K562 (cell line): Measurements from ENCODE around the gene SLC35E1. TPM values are rescaled to one million over a fixed set of nuclear protein-coding genes. Genes with fewer than 3 reads are reported as not detected.

Source experiments
- HINFP ChIP-seq: fragments of 450-650 bp; conservative IDR thresholded peaks from 2 replicates; pipeline ENCODE4 v1.6.1; 2016; ENCODE audit warnings: missing genetic modification characterization, low read depth, mild to moderate bottlenecking, control low read depth, missing compliant biosample characterization
- HOMEZ ChIP-seq: fragments of 250-450 bp; sonication (Bioruptor Pico); IDR thresholded peaks from 2 replicates; pipeline ENCODE4 v1.4.0; 2020; ENCODE audit warnings: mild to moderate bottlenecking, moderate library complexity
- ID3 ChIP-seq, 2 experiments: fragments of 250-450 bp in 1 of 2; fragments of 450-650 bp in 1 of 2; sonication (Bioruptor Pico) in 1 of 2; IDR thresholded peaks; 2 replicates each; pipeline versions ENCODE4 v1.6.1 to v1.8.0; 2016 to 2021; ENCODE audit warnings: mild to moderate bottlenecking in 2 of 2, moderate library complexity in 2 of 2, missing compliant biosample characterization in 1 of 2, missing genetic modification characterization in 1 of 2
- MAFK ChIP-seq: IDR thresholded peaks from 2 replicates; pipeline ENCODE4 v1.6.1; 2011; ENCODE audit warnings: low read length, improper control_type of control experiment
- NR2C2 ChIP-seq, 2 experiments: fragments of 200-800 bp in 1 of 2; sonication (Bioruptor generic) in 1 of 2; sonication (generic) in 1 of 2; formaldehyde crosslinking in 1 of 2; IDR thresholded peaks; 2 replicates each; pipeline versions ENCODE4 v1.6.1 to v1.8.0; 2016 to 2022; ENCODE audit warnings: mild to moderate bottlenecking in 1 of 2, missing compliant biosample characterization in 1 of 2, missing genetic modification characterization in 1 of 2, missing genetic modification reagents in 1 of 2
- NR2F6 ChIP-seq: fragments of 450-650 bp; formaldehyde crosslinking; IDR thresholded peaks from 2 replicates; pipeline ENCODE4 v1.4.0; 2020; ENCODE audit warnings: mild to moderate bottlenecking
- PBX2 ChIP-seq, 2 experiments: IDR thresholded peaks in 1 of 2; conservative IDR thresholded peaks in 1 of 2; 2 replicates each; pipeline ENCODE4 v1.6.1; 2016; ENCODE audit warnings: low read depth in 2 of 2, mild to moderate bottlenecking in 1 of 2, missing compliant biosample characterization in 1 of 2, missing genetic modification characterization in 1 of 2, moderate library complexity in 1 of 2
- PHF8 ChIP-seq: fragments of 200-600 bp; sonication (generic); IDR thresholded peaks from 2 replicates; pipeline ENCODE4 v1.6.1; 2012; ENCODE audit warnings: mixed run types, mild to moderate bottlenecking, inconsistent platforms, low read length, moderate library complexity, borderline replicate concordance
- PHTF2 ChIP-seq: fragments of 250-450 bp; sonication (Bioruptor Pico); IDR thresholded peaks from 2 replicates; pipeline ENCODE4 v1.5.0; 2021; ENCODE audit warnings: mild to moderate bottlenecking
- POLR2AphosphoS2 ChIP-seq: IDR thresholded peaks from 2 replicates; pipeline ENCODE4 v1.6.1; 2012; ENCODE audit warnings: low read length, improper control_type of control experiment
- RFX5 ChIP-seq: IDR thresholded peaks from 2 replicates; pipeline ENCODE4 v1.6.1; 2011; ENCODE audit warnings: low read depth, mild to moderate bottlenecking, improper control_type of control experiment, low read length
- SRF ChIP-seq, 2 experiments: fragments of 250-450, 450-650 bp in 1 of 2; sonication (Bioruptor Pico) in 1 of 2; sonication (generic) in 1 of 2; formaldehyde crosslinking; IDR thresholded peaks; 2 replicates each; pipeline versions ENCODE4 v1.5.0 to v1.5.1; 2020 to 2022; ENCODE audit warnings: mild to moderate bottlenecking in 1 of 2, missing genetic modification reagents in 1 of 2
- SRSF1 ChIP-seq: fragments of 200-400 bp; formaldehyde crosslinking; IDR thresholded peaks from 2 replicates; pipeline ENCODE4 v1.6.1; 2017; ENCODE audit warnings: mild to moderate bottlenecking, low read depth, low read length, moderate library complexity
- YY1 ChIP-seq, 3 experiments: IDR thresholded peaks; 2 replicates each; pipeline ENCODE4 v1.6.1; 2011; ENCODE audit warnings: low read length in 2 of 3, mild to moderate bottlenecking in 2 of 3, moderate library complexity in 2 of 3, borderline replicate concordance in 1 of 3, control low read depth in 1 of 3, low read depth in 1 of 3; ENCODE audit not compliant: insufficient read depth in 3 of 3, insufficient replicate concordance in 2 of 3, control insufficient read depth in 1 of 3, insufficient read length in 1 of 3; ENCODE audit errors: extremely low read depth in 1 of 3
- ZBTB12 ChIP-seq: fragments of 250-450 bp; sonication (Bioruptor Pico); IDR thresholded peaks from 2 replicates; pipeline ENCODE4 v1.4.0; 2020
- ZNF124 ChIP-seq: sonication (generic); formaldehyde crosslinking; IDR thresholded peaks from 2 replicates; pipeline ENCODE4 v1.8.1; 2022; ENCODE audit warnings: missing genetic modification reagents
- ZNF830 ChIP-seq: fragments of 250-450 bp; sonication (Bioruptor Pico); IDR thresholded peaks from 2 replicates; pipeline ENCODE4 v1.5.0; 2021; ENCODE audit warnings: mild to moderate bottlenecking
- polyA plus RNA-seq, 8 experiments: library from polyadenylated mRNA; depleted of rRNA in 4 of 8; stranded (reverse) in 5 of 8; unstranded in 3 of 8; fragments of >200 nt; fragmentation: Nextera tagmentation in 2 of 8; fragmentation: Illumina TruSeq in 1 of 8; extraction: Ambion mirVana in 2 of 8; extraction: Trizol in 1 of 8; gene quantifications; 2 replicates each; pipeline versions ENCODE4 v1.2.1 to v1.2.3, GENCODE V29; 2011 to 2014; ENCODE audit warnings: inconsistent platforms in 1 of 8, missing spikeins in 1 of 8
- total RNA-seq, 7 experiments: library from RNA; depleted of rRNA in 6 of 7; stranded (reverse); fragments of >200 nt in 6 of 7; fragmentation: Illumina TruSeq in 2 of 7; extraction: Trizol in 2 of 7; gene quantifications; 2 replicates each; pipeline versions ENCODE4 v1.2.1 to v1.2.3, GENCODE V29; 2011 to 2021; ENCODE audit warnings: low replicate concordance in 1 of 7

Gene SLC35E1
- total and polyA plus RNA-seq, 9 of the 15 experiments (the other 6 are each of a cell fraction or from before 2014, with no cell fraction given) = 15.0 to 40.1 (median 25.7) TPM

- TF ChIP-seq PBX2 (CRISPR knock-in tag; IDR thresholded peaks at IDR 0.05; ENCODE audit: low read depth) (no peak), PBX2 (tag; conservative IDR thresholded peaks at IDR 0.05; ENCODE audit: low read depth) (peak; percentile 81), YY1 (IDR thresholded peaks at IDR 0.05; ENCODE audit: borderline replicate concordance in 1 of 3, control insufficient read depth in 1 of 3, extremely low read depth in 1 of 3, insufficient read depth in 3 of 3, insufficient read length in 1 of 3, insufficient replicate concordance in 2 of 3, low read depth in 1 of 3, low read length in 2 of 3) (no peak), PHF8 (no peak), SRF (CRISPR knock-in tag; IDR thresholded peaks at IDR 0.05) (no peak), HINFP (tag) (no peak), ZNF124 (CRISPR knock-in tag) (no peak), HOMEZ (CRISPR knock-in tag) (no peak), ZNF830 (CRISPR knock-in tag) (no peak), ZBTB12 (CRISPR knock-in tag) (no peak), POLR2AphosphoS2 (no peak), MAFK (peak; percentile 44; the same call in 1 of the 2 replicates), NR2C2 (CRISPR knock-in tag; IDR thresholded peaks at IDR 0.05) (no peak), NR2C2 (tag; IDR thresholded peaks at IDR 0.05) (peak; percentile 62), SRSF1 (no peak), PHTF2 (CRISPR knock-in tag) (no peak), RFX5 (no peak), NR2F6 (CRISPR knock-in tag) (no peak), ID3 (CRISPR knock-in tag; IDR thresholded peaks at IDR 0.05) (no peak), ID3 (tag; IDR thresholded peaks at IDR 0.05) (no peak)
Observed at GRCh38 chr19:16581145-16581970, 9.1 kb upstream of the SLC35E1 start (continued).
